ENCODE results near the gene ATIC.

DNA sequence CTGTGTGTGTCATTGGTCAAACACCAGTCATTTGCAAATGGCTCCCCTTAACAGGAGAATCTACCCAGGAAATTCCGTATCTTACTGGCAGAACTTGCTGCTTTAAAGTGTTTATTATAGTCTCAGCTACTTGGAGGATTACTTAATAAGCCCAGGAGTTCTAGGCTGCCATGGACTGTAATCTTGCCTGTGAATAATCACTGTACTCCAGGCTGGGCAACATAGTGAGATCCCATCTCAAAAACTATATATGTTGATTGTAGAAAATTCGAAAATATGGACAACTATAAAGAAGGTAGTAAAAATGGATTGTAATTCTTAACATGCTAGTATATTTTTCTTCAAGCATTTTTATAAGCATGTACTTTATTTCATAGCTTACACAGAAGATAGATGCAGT lies 4.5 kb downstream of the ATIC start:
- TF ChIP-seq ZNF70 (CRISPR knock-in tag; IDR thresholded peaks at IDR 0.05) (no peak), TCF4 (CRISPR knock-in tag; IDR thresholded peaks at IDR 0.05; ENCODE audit: borderline replicate concordance) (no peak), ZC3H10 (CRISPR knock-in tag; IDR thresholded peaks at IDR 0.05) (no peak), BACH2 (CRISPR knock-in tag; IDR thresholded peaks at IDR 0.05; ENCODE audit: borderline replicate concordance) (no peak), ESRRG (CRISPR knock-in tag; IDR thresholded peaks at IDR 0.05) (no peak), SNAI2 (CRISPR knock-in tag; IDR thresholded peaks at IDR 0.05) (no peak), RARB (CRISPR knock-in tag; IDR thresholded peaks at IDR 0.05) (no peak), CSDC2 (CRISPR knock-in tag; IDR thresholded peaks at IDR 0.05) (no peak), ARNTL (CRISPR knock-in tag; IDR thresholded peaks at IDR 0.05; ENCODE audit: borderline replicate concordance, low read depth) (no peak)
- TF ChIP-seq, protein P1, sequence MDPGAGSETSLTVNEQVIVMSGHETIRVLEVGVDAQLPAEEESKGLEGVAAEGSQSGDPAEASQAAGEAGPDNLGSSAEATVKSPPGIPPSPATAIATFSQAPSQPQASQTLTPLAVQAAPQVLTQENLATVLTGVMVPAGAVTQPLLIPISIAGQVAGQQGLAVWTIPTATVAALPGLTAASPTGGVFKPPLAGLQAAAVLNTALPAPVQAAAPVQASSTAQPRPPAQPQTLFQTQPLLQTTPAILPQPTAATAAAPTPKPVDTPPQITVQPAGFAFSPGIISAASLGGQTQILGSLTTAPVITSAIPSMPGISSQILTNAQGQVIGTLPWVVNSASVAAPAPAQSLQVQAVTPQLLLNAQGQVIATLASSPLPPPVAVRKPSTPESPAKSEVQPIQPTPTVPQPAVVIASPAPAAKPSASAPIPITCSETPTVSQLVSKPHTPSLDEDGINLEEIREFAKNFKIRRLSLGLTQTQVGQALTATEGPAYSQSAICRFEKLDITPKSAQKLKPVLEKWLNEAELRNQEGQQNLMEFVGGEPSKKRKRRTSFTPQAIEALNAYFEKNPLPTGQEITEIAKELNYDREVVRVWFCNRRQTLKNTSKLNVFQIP (CRISPR knock-in tag; IDR thresholded peaks at IDR 0.05; ENCODE audit: borderline replicate concordance, low read depth), result no peak
- TF ChIP-seq, protein P2, sequence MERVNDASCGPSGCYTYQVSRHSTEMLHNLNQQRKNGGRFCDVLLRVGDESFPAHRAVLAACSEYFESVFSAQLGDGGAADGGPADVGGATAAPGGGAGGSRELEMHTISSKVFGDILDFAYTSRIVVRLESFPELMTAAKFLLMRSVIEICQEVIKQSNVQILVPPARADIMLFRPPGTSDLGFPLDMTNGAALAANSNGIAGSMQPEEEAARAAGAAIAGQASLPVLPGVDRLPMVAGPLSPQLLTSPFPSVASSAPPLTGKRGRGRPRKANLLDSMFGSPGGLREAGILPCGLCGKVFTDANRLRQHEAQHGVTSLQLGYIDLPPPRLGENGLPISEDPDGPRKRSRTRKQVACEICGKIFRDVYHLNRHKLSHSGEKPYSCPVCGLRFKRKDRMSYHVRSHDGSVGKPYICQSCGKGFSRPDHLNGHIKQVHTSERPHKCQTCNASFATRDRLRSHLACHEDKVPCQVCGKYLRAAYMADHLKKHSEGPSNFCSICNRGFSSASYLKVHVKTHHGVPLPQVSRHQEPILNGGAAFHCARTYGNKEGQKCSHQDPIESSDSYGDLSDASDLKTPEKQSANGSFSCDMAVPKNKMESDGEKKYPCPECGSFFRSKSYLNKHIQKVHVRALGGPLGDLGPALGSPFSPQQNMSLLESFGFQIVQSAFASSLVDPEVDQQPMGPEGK (CRISPR knock-in tag; IDR thresholded peaks at IDR 0.05; ENCODE audit: borderline replicate concordance), result no peak
- TF ChIP-seq, protein P3, sequence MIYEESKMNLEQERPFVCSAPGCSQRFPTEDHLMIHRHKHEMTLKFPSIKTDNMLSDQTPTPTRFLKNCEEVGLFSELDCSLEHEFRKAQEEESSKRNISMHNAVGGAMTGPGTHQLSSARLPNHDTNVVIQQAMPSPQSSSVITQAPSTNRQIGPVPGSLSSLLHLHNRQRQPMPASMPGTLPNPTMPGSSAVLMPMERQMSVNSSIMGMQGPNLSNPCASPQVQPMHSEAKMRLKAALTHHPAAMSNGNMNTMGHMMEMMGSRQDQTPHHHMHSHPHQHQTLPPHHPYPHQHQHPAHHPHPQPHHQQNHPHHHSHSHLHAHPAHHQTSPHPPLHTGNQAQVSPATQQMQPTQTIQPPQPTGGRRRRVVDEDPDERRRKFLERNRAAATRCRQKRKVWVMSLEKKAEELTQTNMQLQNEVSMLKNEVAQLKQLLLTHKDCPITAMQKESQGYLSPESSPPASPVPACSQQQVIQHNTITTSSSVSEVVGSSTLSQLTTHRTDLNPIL (CRISPR knock-in tag; IDR thresholded peaks at IDR 0.05; ENCODE audit: low read depth), result no peak

All from SK-N-SH treated with all-trans-retinoic acid at 6 μM for 48 hours (cell line).